Stomach smooth muscle (tissue), 2 donors: ENCODE data around the gene ZNF774.

Experiments used
- H3K27ac ChIP-seq: one replicate; pipeline ENCODE4 v1.7.0; 2013; ENCODE audit warnings: mild to moderate bottlenecking, low read length, inconsistent platforms
- H3K27me3 ChIP-seq, 2 donors: one replicate each; pipeline ENCODE4 v1.7.0; 2013; ENCODE audit warnings: low read length in 2 of 2; ENCODE audit not compliant: insufficient read depth in 2 of 2, control insufficient read depth in 1 of 2
- H3K36me3 ChIP-seq, 2 donors: one replicate each; pipeline ENCODE4 v1.7.0; 2013; ENCODE audit warnings: low read length in 2 of 2; ENCODE audit not compliant: control insufficient read depth in 2 of 2, insufficient read depth in 2 of 2
- H3K4me1 ChIP-seq: one replicate; pipeline ENCODE4 v1.7.0; 2013; ENCODE audit warnings: low read length; ENCODE audit not compliant: control insufficient read depth, insufficient read depth
- H3K4me3 ChIP-seq, 2 donors: one replicate each; pipeline ENCODE4 v1.7.0; 2013; ENCODE audit warnings: low read length in 2 of 2
- H3K9ac ChIP-seq, 2 donors: one replicate each; pipeline ENCODE4 v1.7.0; 2013; ENCODE audit warnings: low read length in 2 of 2, mild to moderate bottlenecking in 1 of 2
- H3K9me3 ChIP-seq, 2 donors: one replicate each; pipeline ENCODE4 v1.7.0; 2013; ENCODE audit warnings: low read length in 2 of 2; ENCODE audit not compliant: control insufficient read depth in 2 of 2
- donor health status: healthy.
- donor health status: Pancreatic carcinoma.

Gene ZNF774

DNA sequence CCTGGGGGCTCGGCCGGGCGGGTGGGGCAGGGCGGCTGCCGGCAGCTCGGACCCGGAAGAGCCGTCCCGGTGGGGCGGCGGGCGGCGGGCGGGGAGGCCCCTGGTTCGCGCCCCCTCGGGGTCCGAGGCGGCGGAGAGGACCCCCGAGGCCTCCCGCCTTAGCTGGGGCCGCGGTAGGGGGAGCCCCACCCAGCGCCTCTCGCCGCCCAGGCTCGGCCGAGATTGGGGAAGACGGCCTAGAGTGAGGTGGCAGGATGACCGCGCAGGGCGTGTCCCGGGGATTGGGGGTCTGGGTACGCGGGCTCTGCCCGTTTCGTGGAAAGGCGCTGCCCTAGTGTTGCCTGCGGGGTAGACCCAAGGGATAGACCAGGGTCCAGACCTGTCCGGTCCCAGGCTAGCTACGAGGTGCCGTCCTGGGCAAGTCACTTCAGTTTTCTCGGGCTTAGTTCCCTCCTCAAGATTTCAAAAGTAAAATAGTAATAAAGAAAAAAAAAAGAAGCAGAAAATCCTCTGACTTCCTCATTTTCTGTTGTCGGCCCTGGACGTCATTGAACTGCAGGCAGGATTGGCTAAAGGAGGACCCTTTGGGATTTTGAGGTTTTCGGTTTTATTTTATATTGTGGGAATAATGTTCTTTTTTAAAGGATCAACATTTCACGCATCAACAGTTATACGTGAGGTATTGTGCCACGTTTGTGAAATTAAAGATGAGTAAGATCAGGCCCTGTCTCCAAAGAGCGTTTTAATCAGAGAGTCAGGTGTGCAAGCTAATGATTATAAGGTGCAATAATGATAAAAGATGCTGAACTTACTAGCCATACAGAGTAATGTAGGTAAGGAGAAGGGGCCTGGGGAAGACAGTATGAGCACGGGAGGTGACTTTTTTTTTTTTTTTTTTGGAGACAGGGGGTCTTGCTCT, 36.6 kb downstream of the ZNF774 start:
- Histone ChIP-seq H3K36me3 (peaks cover 0 to 5% of the 10 kb centered on the region in 2 donors), H3K4me3 (peak overlapping the region; percentile 91 to 96), H3K27ac (peak overlapping the region; percentile 82), H3K9ac (peak overlapping the region; percentile 92 to 94), H3K4me1 (peaks cover 13% of the 10 kb centered on the region), H3K27me3 (no peaks in the 10 kb centered on the region), H3K9me3 (no peaks in the 10 kb centered on the region)

DNA sequence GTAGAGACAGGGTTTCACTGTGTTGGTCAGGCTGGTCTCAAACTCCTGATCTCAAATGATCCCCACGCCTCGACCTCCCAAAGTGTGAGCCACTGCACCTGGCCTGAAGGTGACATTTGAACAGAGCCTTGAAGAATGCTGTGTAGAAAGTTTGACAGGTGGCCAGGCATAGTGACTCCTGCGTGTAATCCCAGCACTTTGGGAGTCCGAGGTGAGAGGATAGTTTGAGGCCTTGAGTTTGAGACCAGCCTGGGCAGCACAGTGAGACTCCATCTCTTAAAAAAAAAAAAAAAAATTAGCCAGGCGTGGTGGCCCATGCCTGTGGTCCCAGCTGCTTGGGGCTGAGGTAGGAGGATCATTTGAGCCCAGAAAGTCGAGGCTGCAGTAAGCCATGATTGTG, 37.4 kb downstream of the ZNF774 start:
- H3K27ac ChIP-seq, result no peak overlapping the region
- peak overlapping the region; percentile 91 to 96 for H3K4me3 ChIP-seq
- peak overlapping the region in 1 of 2 donors; percentile 94 for H3K9ac ChIP-seq
- H3K36me3 ChIP-seq, result peaks cover 0 to 5% of the 10 kb centered on the region in 2 donors
- H3K4me1 ChIP-seq, result peaks cover 17% of the 10 kb centered on the region
- H3K9me3 ChIP-seq, result no peaks in the 10 kb centered on the region
- H3K27me3 ChIP-seq, result no peaks in the 10 kb centered on the region

DNA sequence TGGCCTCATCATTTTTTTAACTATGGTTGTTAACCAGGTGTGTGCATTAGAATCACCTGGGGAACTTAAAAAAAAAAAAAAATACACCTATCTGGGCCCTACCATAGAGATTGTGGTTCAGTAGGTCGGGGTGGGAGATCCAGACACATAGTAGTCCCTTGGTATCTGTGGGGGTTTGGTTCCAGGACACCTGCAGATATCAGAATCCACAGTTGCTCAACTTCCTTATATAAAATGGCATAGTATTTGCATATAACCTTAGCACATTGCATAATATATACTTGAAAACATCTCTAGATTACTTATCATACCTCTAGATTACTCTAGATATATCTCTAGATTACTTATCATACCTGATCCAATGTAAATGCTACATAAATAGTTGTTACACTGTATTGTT, 41.0 kb downstream of the ZNF774 start:
- peaks cover 27% of the 10 kb centered on the region for H3K4me1 ChIP-seq
- no peak overlapping the region for H3K4me3 ChIP-seq
- H3K27ac ChIP-seq, result no peak overlapping the region
- peaks cover 0 to 5% of the 10 kb centered on the region in 2 donors for H3K36me3 ChIP-seq
- no peaks in the 10 kb centered on the region for H3K9me3 ChIP-seq
- H3K27me3 ChIP-seq, result no peaks in the 10 kb centered on the region
- no peak overlapping the region for H3K9ac ChIP-seq

DNA sequence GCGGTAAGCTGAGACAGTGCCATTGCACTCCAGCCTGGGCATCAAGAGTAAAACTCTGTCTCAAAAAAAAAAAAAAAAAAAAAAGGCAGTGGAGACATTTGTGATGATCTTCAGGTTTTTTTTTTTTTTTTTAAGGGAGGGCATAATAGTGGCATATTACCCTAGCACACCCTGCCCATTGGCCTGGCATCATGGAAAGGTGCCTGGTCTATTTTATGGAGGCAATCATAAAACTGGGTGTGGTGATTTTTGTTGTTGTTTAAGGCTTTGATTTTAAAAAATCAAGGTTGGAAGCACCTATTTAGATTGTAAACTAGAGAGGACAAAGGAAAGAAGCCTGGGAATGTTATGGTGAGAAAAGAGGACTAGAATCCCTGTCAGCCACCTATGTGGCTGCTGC, 42.0 kb downstream of the ZNF774 start:
- Histone ChIP-seq H3K9me3 (no peaks in the 10 kb centered on the region), H3K36me3 (peaks cover 0 to 5% of the 10 kb centered on the region in 2 donors), H3K9ac (no peak overlapping the region), H3K27me3 (no peaks in the 10 kb centered on the region), H3K4me1 (peaks cover 26% of the 10 kb centered on the region), H3K27ac (no peak overlapping the region), H3K4me3 (no peak overlapping the region)

DNA sequence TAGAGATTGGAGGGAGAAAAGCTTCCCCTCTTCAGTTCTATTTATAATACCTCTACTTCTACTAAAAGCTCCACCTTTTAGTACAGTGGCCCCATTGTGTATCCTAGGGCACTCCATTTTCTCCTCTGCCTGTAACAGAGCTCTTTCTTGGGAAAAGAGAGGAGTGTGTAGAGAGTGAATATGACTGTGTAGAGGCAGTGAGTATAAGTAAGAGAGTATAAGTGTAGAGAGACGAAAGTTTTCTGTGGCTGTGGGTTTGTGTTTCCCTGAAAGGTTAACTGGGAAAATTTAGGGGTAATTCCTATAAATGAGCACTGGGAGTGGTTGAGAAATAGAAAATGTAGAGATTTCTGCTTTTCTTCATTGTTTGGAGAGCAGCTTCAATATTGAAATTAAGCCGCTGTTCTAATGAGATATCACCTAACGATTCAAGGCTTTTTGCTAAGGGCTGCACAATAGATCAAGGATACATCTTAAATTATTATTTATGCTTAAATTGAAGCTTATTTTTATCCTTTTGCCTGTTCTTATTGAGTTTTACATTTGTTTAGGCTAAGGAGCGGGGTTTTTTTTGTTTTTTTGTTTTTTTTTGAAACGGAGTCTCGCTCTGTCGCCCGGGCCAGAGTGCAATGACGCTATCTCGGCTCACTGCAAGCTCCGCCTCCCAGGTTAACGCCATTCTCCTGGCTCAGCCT, 42.8 kb downstream of the ZNF774 start:
- peaks cover 18% of the 10 kb centered on the region for H3K4me1 ChIP-seq

DNA sequence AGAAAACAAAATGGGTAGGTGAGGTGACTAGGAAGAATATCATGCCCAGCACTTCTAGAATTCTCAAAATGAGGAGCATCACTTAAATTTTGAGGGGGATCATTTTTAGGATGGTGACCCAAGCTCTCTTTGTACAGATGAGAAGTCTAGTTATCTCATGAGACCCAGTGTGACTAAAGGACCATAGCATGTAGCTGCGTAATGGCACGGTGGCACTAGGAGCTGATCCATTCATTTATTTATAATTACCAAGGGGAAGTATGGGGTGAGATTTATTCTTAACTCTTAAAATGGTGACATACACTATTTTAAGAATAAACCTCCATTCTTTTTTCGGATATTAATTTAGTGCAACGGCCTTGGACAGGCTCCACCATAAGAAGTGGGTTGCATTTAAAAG, 44.2 kb downstream of the ZNF774 start:
- Histone ChIP-seq H3K27ac (no peak overlapping the region), H3K9ac (no peak overlapping the region), H3K4me1 (peaks cover 29% of the 10 kb centered on the region), H3K27me3 (no peaks in the 10 kb centered on the region), H3K4me3 (no peak overlapping the region), H3K9me3 (no peaks in the 10 kb centered on the region), H3K36me3 (peaks cover 0 to under 1% of the 10 kb centered on the region in 2 donors)

More for the DNA sequence above, 42.8 kb downstream of the ZNF774 start:
- Histone ChIP-seq H3K9me3 (no peaks in the 10 kb centered on the region), H3K27ac (no peak overlapping the region), H3K4me3 (no peak overlapping the region), H3K36me3 (peaks cover 0 to 5% of the 10 kb centered on the region in 2 donors), H3K27me3 (no peaks in the 10 kb centered on the region), H3K9ac (no peak overlapping the region)

DNA sequence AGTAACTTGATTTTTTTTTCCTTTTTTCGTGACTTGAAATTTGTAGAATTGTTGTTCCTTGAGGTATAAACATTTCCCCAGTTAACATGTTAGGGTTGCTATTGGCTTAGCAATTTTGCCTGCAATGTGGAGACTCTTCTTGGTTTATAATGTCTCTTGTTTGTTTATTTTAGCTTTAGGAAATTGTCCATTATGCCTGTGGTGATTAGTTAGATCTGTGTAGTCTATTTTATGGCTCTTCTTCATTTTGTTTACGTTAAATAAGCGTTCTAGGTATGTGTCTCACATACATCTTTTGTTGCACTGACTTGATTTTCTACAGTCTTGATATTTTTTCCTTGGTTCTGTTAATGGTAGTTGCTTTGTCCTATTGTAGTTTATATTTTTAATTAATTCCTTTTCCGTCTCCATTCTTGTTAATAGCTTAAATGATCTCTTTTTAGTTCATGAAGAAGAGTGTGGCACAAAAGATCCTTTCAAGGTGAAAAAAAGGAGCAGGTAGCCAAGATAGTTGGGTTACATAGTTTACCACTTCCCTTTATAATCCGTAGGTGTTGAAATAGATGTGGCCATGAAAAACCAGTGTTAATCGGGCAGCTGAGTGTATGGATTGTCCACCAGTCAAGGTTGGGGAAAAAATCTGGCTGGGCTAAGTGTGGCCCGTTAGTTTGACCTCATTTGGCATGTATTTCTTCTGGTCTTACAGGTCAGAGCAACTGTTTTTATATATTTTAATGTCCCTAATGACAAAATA, 48.1 kb downstream of the ZNF774 start:
- Histone ChIP-seq H3K27ac (peak overlapping the region; percentile 87), H3K4me1 (peaks cover 34% of the 10 kb centered on the region), H3K36me3 (no peaks in the 10 kb centered on the region), H3K9me3 (no peaks in the 10 kb centered on the region), H3K4me3 (peak overlapping the region; percentile 21 to 54), H3K27me3 (no peaks in the 10 kb centered on the region), H3K9ac (peak overlapping the region; percentile 31 to 62)

DNA sequence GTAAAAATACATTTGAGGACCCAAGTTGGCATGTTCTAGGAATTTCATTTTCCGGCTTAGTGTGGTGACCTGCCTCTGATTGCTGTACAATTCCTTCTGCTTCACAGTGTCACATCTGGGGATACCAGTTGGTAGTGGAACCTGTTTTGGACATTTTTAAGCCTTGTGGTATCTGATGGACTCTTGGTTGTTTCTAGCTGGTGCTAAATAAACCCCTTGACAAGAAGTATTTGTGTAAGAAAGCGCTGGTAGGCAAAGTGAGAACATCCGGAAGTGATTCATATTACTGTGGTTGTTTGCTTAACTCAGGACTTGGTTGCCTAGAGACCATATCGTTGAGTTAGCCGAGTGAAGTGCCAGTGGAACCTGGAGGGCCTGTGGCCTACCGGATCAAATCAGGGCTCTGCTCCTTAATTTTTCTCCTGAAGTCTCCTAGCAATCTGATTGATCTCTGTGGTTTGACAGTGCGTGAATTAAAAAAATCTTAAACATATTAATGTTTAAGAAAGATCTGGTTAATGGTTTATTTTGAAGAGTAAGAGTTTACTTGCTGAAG, 48.8 kb downstream of the ZNF774 start:
- peak overlapping the region; percentile 87 for H3K27ac ChIP-seq
- H3K9ac ChIP-seq, result peak overlapping the region; percentile 31 to 62
- H3K36me3 ChIP-seq, result no peaks in the 10 kb centered on the region
- no peaks in the 10 kb centered on the region for H3K9me3 ChIP-seq
- no peaks in the 10 kb centered on the region for H3K27me3 ChIP-seq
- H3K4me3 ChIP-seq, result peak overlapping the region; percentile 21 to 54
- peaks cover 32% of the 10 kb centered on the region for H3K4me1 ChIP-seq

DNA sequence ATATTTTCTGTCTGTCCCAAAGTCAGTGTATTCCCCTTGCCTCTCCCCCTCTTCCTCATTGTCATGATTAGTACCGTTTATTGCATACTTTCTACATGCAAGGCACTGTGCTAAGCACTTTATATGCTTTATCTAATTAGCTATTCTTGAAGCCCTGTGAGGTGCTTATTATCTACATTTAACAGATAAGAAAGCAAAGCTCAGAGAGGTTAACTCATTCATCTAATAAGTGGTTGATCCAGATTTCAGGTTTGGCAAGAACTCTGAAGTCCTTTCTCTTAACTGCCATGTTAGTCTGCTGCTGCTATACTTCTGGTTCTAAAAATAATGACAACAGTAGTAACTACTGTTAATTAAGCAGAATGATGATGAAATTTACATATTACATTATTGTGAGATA, 49.4 kb downstream of the ZNF774 start:
- Histone ChIP-seq H3K9ac (peak overlapping the region in 1 of 2 donors; percentile 62), H3K4me1 (peaks cover 25% of the 10 kb centered on the region), H3K27ac (peak overlapping the region; percentile 87), H3K36me3 (no peaks in the 10 kb centered on the region), H3K4me3 (peak overlapping the region; percentile 21 to 54), H3K27me3 (no peaks in the 10 kb centered on the region), H3K9me3 (no peaks in the 10 kb centered on the region)

DNA sequence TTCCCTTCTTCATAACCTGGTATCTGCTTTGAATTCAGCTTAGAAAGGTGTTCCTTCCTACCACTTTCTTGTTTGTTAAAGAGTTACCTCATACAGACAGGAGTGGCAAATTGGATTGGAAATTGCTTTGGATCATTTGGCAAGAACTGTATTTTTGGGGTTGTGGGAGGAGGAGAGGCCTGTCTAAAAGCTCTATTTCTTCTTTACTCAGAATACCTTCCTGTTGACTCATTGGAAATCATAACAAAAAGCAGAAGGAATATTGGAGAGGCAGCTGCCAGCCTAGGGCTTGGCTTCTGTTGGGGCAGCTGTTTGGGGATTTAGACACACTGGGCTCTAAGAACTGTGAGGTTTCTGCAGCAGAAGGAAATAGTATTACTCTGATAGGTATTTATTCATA, 50.1 kb downstream of the ZNF774 start:
- Histone ChIP-seq H3K4me3 (peak overlapping the region in 1 of 2 donors; percentile 4), H3K9ac (no peak overlapping the region), H3K27ac (peak overlapping the region; percentile 87), H3K27me3 (no peaks in the 10 kb centered on the region), H3K9me3 (no peaks in the 10 kb centered on the region), H3K36me3 (no peaks in the 10 kb centered on the region), H3K4me1 (peaks cover 25% of the 10 kb centered on the region)
